GM23338 (cell line): Measurements from ENCODE around the gene EIF4G3. TPM values are rescaled to one million over a fixed set of nuclear protein-coding genes. Genes with fewer than 3 reads are reported as not detected.

Source experiments
- ATAC-seq: fragments of 200-7000 bp; cut with Tn5 transposase; 3 replicates; pipeline ENCODE4 v1.9.1; 2020
- DNase-seq: peaks from one replicate; pipeline ENCODE4 v3.0.0-alpha.2; 2015; ENCODE audit warnings: low spot score
- H2AFZ ChIP-seq: fragments of 200-600 bp; sonication (generic); 2 replicates; pipeline ENCODE4 v1.8.0; 2016; ENCODE audit warnings: antibody characterized with exemption, mild to moderate bottlenecking, moderate library complexity
- H3F3A ChIP-seq: fragments of 200-600 bp; sonication (generic); replicated peaks from 2 replicates; pipeline ENCODE4 v1.8.0; 2017; ENCODE audit warnings: antibody characterized with exemption, mixed run types, low read depth
- H3K27ac ChIP-seq: fragments of 200-600 bp; sonication (generic); 2 replicates; pipeline ENCODE4 v1.6.1; 2016; ENCODE audit warnings: low read depth
- H3K27me3 ChIP-seq: fragments of 200-600 bp; sonication (generic); 2 replicates; pipeline ENCODE4 v1.8.0; 2016; ENCODE audit warnings: mild to moderate bottlenecking, mixed run types, moderate library complexity; ENCODE audit not compliant: insufficient read depth
- H3K36me3 ChIP-seq: fragments of 200-600 bp; sonication (generic); 2 replicates; pipeline ENCODE4 v1.8.0; 2016; ENCODE audit warnings: mild to moderate bottlenecking; ENCODE audit not compliant: insufficient read depth
- H3K4me1 ChIP-seq: fragments of 200-600 bp; sonication (generic); 2 replicates; pipeline ENCODE4 v1.8.0; 2016; ENCODE audit warnings: mild to moderate bottlenecking, moderate library complexity; ENCODE audit not compliant: insufficient read depth
- H3K4me2 ChIP-seq: fragments of 200-600 bp; sonication (generic); 2 replicates; pipeline ENCODE4 v1.7.1; 2017; ENCODE audit warnings: mixed run types
- H3K4me3 ChIP-seq: fragments of 200-600 bp; sonication (generic); 2 replicates; pipeline ENCODE4 v1.6.1; 2016; ENCODE audit warnings: mixed run types
- H3K79me2 ChIP-seq: fragments of 200-600 bp; sonication (generic); replicated peaks from 2 replicates; pipeline ENCODE4 v1.8.0; 2017; ENCODE audit warnings: mild to moderate bottlenecking; ENCODE audit not compliant: insufficient read depth
- H3K9me2 ChIP-seq: fragments of 200-600 bp; sonication (generic); 2 replicates; pipeline ENCODE4 v1.8.0; 2017; ENCODE audit not compliant: insufficient read depth
- H4K20me1 ChIP-seq: fragments of 200-600 bp; sonication (generic); replicated peaks from 2 replicates; pipeline ENCODE4 v1.8.0; 2017; ENCODE audit warnings: mild to moderate bottlenecking; ENCODE audit not compliant: insufficient read depth
- H3K27ac Mint-ChIP-seq: 2 replicates; pipeline ENCODE4 v1.8.0; 2020; ENCODE audit warnings: inconsistent platforms, mild to moderate bottlenecking, moderate library complexity, mixed read lengths
- H3K27me3 Mint-ChIP-seq: 3 replicates; pipeline ENCODE4 v1.8.0; 2022; ENCODE audit warnings: low read depth, mild to moderate bottlenecking, moderate library complexity, mixed read lengths, inconsistent platforms; ENCODE audit not compliant: insufficient read depth, poor library complexity
- H3K36me3 Mint-ChIP-seq: 3 replicates; pipeline ENCODE4 v1.8.0; 2021; ENCODE audit warnings: low read depth, mild to moderate bottlenecking, inconsistent platforms, moderate library complexity, mixed read lengths
- H3K4me1 Mint-ChIP-seq: 3 replicates; pipeline ENCODE4 v1.8.0; 2020; ENCODE audit warnings: mild to moderate bottlenecking, inconsistent platforms, mixed read lengths
- H3K4me3 Mint-ChIP-seq: 3 replicates; pipeline ENCODE4 v1.8.0; 2021; ENCODE audit warnings: moderate library complexity, mild to moderate bottlenecking, inconsistent platforms, mixed read lengths
- H3K9me3 Mint-ChIP-seq: 3 replicates; pipeline ENCODE4 v1.8.0; 2020; ENCODE audit warnings: moderate library complexity, mild to moderate bottlenecking, inconsistent platforms, mixed read lengths
- EZH2 ChIP-seq: fragments of 200-600 bp; sonication (generic); IDR thresholded peaks from one replicate; pipeline ENCODE4 v1.8.0; 2017; ENCODE audit warnings: antibody characterized with exemption, mild to moderate bottlenecking, low read depth; ENCODE audit not compliant: unreplicated experiment
- EZH2phosphoT487 ChIP-seq: fragments of 200-600 bp; sonication (generic); IDR thresholded peaks from one replicate; pipeline ENCODE4 v1.8.1; 2018; ENCODE audit warnings: antibody characterized with exemption; ENCODE audit not compliant: unreplicated experiment
- JUNB ChIP-seq: IDR thresholded peaks from one replicate; pipeline ENCODE4 v1.6.1; 2016; ENCODE audit warnings: antibody characterized with exemption; ENCODE audit not compliant: unreplicated experiment
- NANOG ChIP-seq: IDR thresholded peaks from 2 replicates; pipeline ENCODE4 v1.6.1; 2016; ENCODE audit warnings: antibody characterized with exemption, borderline replicate concordance
- POLR2AphosphoS5 ChIP-seq: IDR thresholded peaks from 2 replicates; pipeline ENCODE4 v1.6.1; 2016; ENCODE audit warnings: antibody characterized with exemption, low read depth
- STAT1 ChIP-seq: IDR thresholded peaks from one replicate; pipeline ENCODE4 v1.6.1; 2016; ENCODE audit warnings: antibody characterized with exemption; ENCODE audit not compliant: unreplicated experiment
- ZNF331 ChIP-seq: fragments of 250-450 bp; sonication (Bioruptor Pico); IDR thresholded peaks from 2 replicates; pipeline ENCODE4 v1.5.0; 2020; ENCODE audit warnings: low read depth, mild to moderate bottlenecking, moderate library complexity
- polyA plus RNA-seq: library from polyadenylated mRNA; unstranded; fragments of >200 nt; fragmentation: Nextera tagmentation; extraction: Ambion mirVana; gene quantifications from 2 replicates; pipeline ENCODE4 v1.2.1, GENCODE V29; 2016
- total RNA-seq: library from RNA; depleted of rRNA; stranded (reverse); fragments of >200 nt; shearing (Covaris generic); gene quantifications from 2 replicates; pipeline ENCODE4 v1.2.3, GENCODE V29; 2014
- TF ChIP-seq, protein P1 (sequence below), 2 experiments: fragments of 200-600 bp in 1 of 2; sonication (generic) in 1 of 2; conservative IDR thresholded peaks; 2 replicates each; pipeline versions ENCODE4 v1.5.1 to v1.6.1; 2016 to 2017; ENCODE audit warnings: antibody characterized with exemption in 2 of 2, low read depth in 2 of 2, mild to moderate bottlenecking in 2 of 2, moderate library complexity in 1 of 2
- TF ChIP-seq, protein P2 (sequence below): fragments of 250-450 bp; sonication (Bioruptor Pico); IDR thresholded peaks from 2 replicates; pipeline ENCODE4 v1.5.0; 2020; ENCODE audit warnings: mild to moderate bottlenecking, moderate library complexity

EIF4G3 gene
- total and polyA plus RNA-seq, 2 experiments from 2014 or later: 37.9 to 68.1 TPM

GRCh38 chr1:21153388-21153787, 23.3 kb downstream of the EIF4G3 start (continued):
- no peak for TF ChIP-seq JUNB
- no peak for TF ChIP-seq ZNF331
- TF ChIP-seq, protein P1, sequence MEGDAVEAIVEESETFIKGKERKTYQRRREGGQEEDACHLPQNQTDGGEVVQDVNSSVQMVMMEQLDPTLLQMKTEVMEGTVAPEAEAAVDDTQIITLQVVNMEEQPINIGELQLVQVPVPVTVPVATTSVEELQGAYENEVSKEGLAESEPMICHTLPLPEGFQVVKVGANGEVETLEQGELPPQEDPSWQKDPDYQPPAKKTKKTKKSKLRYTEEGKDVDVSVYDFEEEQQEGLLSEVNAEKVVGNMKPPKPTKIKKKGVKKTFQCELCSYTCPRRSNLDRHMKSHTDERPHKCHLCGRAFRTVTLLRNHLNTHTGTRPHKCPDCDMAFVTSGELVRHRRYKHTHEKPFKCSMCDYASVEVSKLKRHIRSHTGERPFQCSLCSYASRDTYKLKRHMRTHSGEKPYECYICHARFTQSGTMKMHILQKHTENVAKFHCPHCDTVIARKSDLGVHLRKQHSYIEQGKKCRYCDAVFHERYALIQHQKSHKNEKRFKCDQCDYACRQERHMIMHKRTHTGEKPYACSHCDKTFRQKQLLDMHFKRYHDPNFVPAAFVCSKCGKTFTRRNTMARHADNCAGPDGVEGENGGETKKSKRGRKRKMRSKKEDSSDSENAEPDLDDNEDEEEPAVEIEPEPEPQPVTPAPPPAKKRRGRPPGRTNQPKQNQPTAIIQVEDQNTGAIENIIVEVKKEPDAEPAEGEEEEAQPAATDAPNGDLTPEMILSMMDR (conservative IDR thresholded peaks at IDR 0.05; ENCODE audit: low read depth in 2 of 2): no peak
- no peak for TF ChIP-seq EZH2
- TF ChIP-seq STAT1: no peak

- Mint-ChIP-seq H3K4me3 (no peak overlapping the region), H3K27ac (no peak overlapping the region), H3K27me3 (peaks cover 6% of the 10 kb centered on the region), H3K36me3 (peaks cover 19% of the 10 kb centered on the region), H3K4me1 (peaks cover 6% of the 10 kb centered on the region), H3K9me3 (no peaks in the 10 kb centered on the region)
- Histone ChIP-seq H3F3A (no peaks in the 10 kb centered on the region), H3K4me1 (no peaks in the 10 kb centered on the region), H3K27ac (peak overlapping the region; percentile 58; the same call in 1 of the 2 replicates), H3K9me2 (no peaks in the 10 kb centered on the region), H2AFZ (no peak overlapping the region), H3K79me2 (peaks cover 100% of the 10 kb centered on the region), H3K4me2 (no peak overlapping the region), H3K4me3 (no peak overlapping the region), H3K27me3 (no peaks in the 10 kb centered on the region), H3K36me3 (peaks cover 3% of the 10 kb centered on the region; the same call in 1 of the 2 replicates), H4K20me1 (peaks cover 31% of the 10 kb centered on the region)
- TF ChIP-seq EZH2phosphoT487: no peak
- TF ChIP-seq NANOG: no peak
- TF ChIP-seq JUNB: no peak
- TF ChIP-seq STAT1: no peak
- TF ChIP-seq, protein P2, sequence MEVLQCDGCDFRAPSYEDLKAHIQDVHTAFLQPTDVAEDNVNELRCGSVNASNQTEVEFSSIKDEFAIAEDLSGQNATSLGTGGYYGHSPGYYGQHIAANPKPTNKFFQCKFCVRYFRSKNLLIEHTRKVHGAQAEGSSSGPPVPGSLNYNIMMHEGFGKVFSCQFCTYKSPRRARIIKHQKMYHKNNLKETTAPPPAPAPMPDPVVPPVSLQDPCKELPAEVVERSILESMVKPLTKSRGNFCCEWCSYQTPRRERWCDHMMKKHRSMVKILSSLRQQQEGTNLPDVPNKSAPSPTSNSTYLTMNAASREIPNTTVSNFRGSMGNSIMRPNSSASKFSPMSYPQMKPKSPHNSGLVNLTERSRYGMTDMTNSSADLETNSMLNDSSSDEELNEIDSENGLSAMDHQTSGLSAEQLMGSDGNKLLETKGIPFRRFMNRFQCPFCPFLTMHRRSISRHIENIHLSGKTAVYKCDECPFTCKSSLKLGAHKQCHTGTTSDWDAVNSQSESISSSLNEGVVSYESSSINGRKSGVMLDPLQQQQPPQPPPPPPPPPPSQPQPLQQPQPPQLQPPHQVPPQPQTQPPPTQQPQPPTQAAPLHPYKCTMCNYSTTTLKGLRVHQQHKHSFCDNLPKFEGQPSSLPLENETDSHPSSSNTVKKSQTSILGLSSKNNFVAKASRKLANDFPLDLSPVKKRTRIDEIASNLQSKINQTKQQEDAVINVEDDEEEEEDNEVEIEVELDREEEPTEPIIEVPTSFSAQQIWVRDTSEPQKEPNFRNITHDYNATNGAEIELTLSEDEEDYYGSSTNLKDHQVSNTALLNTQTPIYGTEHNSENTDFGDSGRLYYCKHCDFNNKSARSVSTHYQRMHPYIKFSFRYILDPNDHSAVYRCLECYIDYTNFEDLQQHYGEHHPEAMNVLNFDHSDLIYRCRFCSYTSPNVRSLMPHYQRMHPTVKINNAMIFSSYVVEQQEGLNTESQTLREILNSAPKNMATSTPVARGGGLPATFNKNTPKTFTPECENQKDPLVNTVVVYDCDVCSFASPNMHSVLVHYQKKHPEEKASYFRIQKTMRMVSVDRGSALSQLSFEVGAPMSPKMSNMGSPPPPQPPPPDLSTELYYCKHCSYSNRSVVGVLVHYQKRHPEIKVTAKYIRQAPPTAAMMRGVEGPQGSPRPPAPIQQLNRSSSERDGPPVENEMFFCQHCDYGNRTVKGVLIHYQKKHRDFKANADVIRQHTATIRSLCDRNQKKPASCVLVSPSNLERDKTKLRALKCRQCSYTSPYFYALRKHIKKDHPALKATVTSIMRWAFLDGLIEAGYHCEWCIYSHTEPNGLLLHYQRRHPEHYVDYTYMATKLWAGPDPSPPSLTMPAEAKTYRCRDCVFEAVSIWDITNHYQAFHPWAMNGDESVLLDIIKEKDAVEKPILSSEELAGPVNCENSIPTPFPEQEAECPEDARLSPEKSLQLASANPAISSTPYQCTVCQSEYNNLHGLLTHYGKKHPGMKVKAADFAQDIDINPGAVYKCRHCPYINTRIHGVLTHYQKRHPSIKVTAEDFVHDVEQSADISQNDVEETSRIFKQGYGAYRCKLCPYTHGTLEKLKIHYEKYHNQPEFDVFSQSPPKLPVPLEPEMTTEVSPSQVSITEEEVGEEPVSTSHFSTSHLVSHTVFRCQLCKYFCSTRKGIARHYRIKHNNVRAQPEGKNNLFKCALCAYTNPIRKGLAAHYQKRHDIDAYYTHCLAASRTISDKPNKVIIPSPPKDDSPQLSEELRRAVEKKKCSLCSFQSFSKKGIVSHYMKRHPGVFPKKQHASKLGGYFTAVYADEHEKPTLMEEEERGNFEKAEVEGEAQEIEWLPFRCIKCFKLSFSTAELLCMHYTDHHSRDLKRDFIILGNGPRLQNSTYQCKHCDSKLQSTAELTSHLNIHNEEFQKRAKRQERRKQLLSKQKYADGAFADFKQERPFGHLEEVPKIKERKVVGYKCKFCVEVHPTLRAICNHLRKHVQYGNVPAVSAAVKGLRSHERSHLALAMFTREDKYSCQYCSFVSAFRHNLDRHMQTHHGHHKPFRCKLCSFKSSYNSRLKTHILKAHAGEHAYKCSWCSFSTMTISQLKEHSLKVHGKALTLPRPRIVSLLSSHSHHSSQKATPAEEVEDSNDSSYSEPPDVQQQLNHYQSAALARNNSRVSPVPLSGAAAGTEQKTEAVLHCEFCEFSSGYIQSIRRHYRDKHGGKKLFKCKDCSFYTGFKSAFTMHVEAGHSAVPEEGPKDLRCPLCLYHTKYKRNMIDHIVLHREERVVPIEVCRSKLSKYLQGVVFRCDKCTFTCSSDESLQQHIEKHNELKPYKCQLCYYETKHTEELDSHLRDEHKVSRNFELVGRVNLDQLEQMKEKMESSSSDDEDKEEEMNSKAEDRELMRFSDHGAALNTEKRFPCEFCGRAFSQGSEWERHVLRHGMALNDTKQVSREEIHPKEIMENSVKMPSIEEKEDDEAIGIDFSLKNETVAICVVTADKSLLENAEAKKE (CRISPR knock-in tag): no peak
- no peak for TF ChIP-seq POLR2AphosphoS5
- DNase-seq (no peak), ATAC-seq (no peak)
These were observed 24.1 kb downstream of the EIF4G3 start for GRCh38 chr1:21152423-21153100.
